ENCODE data around the gene CYRIA.

The CYRIA gene

DNA sequence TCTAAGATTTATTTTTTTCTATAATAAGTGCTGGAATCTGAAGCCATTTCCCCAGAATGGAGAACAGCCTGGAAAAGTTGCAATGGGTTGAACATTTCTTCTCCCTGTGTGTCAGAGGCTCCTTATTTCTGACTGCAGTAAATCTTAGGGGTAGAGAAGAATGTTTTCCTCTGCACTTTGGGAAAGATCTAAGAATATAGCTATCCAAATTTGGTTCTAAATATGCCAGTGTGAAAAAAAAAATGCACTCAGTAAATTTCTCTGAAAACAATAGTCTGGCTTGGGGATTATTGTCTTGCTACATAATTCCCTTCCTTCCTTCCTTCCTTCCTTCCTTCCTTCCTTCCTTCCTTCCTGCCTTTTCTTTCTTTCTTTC, 19.7 kb upstream of the CYRIA start:
- Histone ChIP-seq H3K9me3 (ENCODE audit: control insufficient read depth, insufficient read depth, low read length) (no peaks in the 10 kb centered on the region), H3K27ac (ENCODE audit: low read depth, low read length) (no peak overlapping the region), H3K4me3 (ENCODE audit: low read depth, low read length) (no peak overlapping the region), H3K4me1 (ENCODE audit: control insufficient read depth, insufficient read depth, low read length) (no peaks in the 10 kb centered on the region), H3K27me3 (ENCODE audit: control insufficient read depth, insufficient read depth, low read length) (no peaks in the 10 kb centered on the region), H3K36me3 (ENCODE audit: control insufficient read depth, insufficient read depth, low read length) (no peaks in the 10 kb centered on the region), H3K9ac (ENCODE audit: low read depth, low read length) (no peak overlapping the region)

DNA sequence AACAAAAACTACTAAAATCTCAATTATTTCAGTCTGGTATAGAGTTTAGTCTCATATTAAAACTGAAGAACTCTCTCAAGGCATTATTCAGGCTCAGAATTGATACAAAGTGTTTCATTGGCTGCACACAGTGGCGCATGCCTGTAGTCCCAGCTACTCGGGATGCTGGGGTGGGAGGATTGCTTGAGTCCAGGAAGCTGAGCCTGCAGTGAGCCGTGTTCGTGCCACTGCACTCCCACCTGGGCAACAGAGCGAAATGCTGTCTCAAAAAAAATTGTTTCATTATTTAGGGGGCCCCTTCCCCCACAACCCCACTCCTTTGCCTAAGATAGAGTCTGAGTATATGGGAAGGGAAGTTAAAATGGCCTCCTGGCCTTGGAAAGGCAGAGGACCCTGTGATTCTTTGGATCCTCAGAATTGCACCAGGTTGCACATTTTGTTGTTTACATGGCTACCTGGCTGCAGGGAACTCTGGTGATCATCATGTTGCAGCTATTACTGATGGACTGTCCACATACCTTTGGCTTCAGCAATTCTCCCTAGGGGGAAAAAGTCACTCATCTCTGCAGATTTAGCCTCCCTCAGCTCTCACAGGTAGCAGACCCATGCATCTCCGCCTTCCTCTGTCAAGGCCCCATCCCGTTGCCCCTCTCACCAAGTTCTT, 19.2 kb upstream of the CYRIA start:
- Histone ChIP-seq H3K9me3 (ENCODE audit: control insufficient read depth, insufficient read depth, low read length) (no peaks in the 10 kb centered on the region), H3K27me3 (ENCODE audit: control insufficient read depth, insufficient read depth, low read length) (no peaks in the 10 kb centered on the region; the same call in 1 of the 2 replicates), H3K4me1 (ENCODE audit: control insufficient read depth, insufficient read depth, low read length) (no peaks in the 10 kb centered on the region), H3K36me3 (ENCODE audit: control insufficient read depth, insufficient read depth, low read length) (no peaks in the 10 kb centered on the region), H3K4me3 (ENCODE audit: low read depth, low read length) (no peak overlapping the region), H3K27ac (ENCODE audit: low read depth, low read length) (no peak overlapping the region), H3K9ac (ENCODE audit: low read depth, low read length) (no peak overlapping the region)

DNA sequence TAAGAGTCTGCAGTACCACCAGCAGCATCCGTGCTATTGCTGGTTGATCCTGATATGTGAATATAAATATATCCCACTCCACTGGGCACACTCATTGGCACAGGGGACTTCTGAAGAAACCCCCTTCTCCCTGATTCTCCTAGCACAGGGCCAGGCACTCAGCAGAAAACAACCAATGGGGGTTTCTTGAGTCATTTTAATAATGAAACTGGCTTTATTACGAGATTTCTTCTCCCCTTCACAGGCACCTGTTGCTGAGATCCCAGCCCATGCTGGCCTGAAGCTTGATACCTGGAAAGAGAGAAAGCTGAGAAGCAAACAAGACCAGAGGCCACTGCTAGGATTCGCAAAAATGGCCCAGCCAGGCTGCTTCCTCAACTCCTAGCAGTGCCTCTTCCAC, 17.9 kb upstream of the CYRIA start:
- H3K9me3 ChIP-seq (ENCODE audit: control insufficient read depth, insufficient read depth, low read length): no peaks in the 10 kb centered on the region
- H3K27ac ChIP-seq (ENCODE audit: low read depth, low read length): no peak overlapping the region
- no peak overlapping the region for H3K9ac ChIP-seq (ENCODE audit: low read depth, low read length)
- no peaks in the 10 kb centered on the region; the same call in 1 of the 2 replicates for H3K27me3 ChIP-seq (ENCODE audit: control insufficient read depth, insufficient read depth, low read length)
- H3K4me3 ChIP-seq (ENCODE audit: low read depth, low read length): no peak overlapping the region
- no peaks in the 10 kb centered on the region for H3K36me3 ChIP-seq (ENCODE audit: control insufficient read depth, insufficient read depth, low read length)
- H3K4me1 ChIP-seq (ENCODE audit: control insufficient read depth, insufficient read depth, low read length): no peaks in the 10 kb centered on the region

DNA sequence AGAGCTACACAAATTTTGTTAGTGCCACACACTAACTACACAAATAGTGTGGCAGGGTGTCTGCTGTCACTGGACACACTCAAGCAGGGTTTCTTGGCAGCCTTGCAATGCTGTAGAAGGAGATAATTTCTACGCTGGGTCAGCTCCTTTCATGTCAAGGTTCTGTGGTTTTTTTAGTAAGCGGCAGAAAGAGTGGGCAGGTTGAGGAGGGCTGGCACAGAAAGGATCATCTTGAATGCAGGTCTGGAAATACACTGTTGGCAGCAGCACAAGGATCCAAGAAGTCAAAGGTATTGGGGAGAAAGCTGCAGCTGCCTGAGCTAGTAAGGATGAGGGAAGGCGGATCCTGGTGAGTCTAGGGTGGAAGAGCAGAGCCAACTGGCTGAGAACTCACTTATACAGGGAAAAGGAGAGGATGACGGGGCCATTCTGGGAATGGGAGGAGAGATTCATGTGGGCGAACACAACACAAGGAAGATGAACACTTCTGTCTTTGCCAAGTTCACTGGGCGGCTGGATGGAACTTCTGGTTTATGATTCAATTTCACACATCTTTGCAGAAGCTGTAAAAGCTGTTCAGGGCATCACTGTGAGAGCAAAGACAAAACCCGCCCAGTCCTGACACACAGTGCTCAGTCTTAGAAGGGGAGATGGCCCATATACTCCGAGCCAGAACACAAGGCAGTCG, 16.9 kb upstream of the CYRIA start:
- H3K4me1 ChIP-seq (ENCODE audit: control insufficient read depth, insufficient read depth, low read length): no peaks in the 10 kb centered on the region
- no peak overlapping the region for H3K4me3 ChIP-seq (ENCODE audit: low read depth, low read length)
- no peaks in the 10 kb centered on the region for H3K36me3 ChIP-seq (ENCODE audit: control insufficient read depth, insufficient read depth, low read length)
- H3K27ac ChIP-seq (ENCODE audit: low read depth, low read length): no peak overlapping the region
- no peak overlapping the region for H3K9ac ChIP-seq (ENCODE audit: low read depth, low read length)
- H3K27me3 ChIP-seq (ENCODE audit: control insufficient read depth, insufficient read depth, low read length): no peaks in the 10 kb centered on the region; the same call in 1 of the 2 replicates
- peaks cover 6% of the 10 kb centered on the region; the same call in 1 of the 2 replicates for H3K9me3 ChIP-seq (ENCODE audit: control insufficient read depth, insufficient read depth, low read length)

DNA sequence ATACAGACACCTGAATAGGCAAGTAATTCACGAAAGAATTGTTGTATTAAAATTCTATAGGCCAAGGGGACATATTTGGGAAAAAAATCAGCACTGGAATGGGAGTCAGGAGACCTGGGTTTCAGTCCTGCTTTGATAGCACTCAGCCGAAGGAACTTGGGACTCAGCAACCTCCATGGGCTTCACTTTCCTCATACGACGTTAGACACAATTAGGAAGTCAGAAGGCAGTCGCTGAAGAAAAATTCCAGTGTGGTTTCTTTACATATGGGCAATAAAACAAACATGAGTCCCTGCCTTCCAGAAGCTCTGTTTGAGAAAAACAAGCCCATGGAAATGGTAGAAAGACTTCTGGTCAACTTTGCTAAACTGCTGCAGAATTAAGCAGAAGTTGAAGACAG, 15.1 kb upstream of the CYRIA start:
- no peak overlapping the region for H3K27ac ChIP-seq (ENCODE audit: low read depth, low read length)
- H3K4me1 ChIP-seq (ENCODE audit: control insufficient read depth, insufficient read depth, low read length): no peaks in the 10 kb centered on the region
- no peaks in the 10 kb centered on the region for H3K36me3 ChIP-seq (ENCODE audit: control insufficient read depth, insufficient read depth, low read length)
- H3K9ac ChIP-seq (ENCODE audit: low read depth, low read length): no peak overlapping the region
- no peak overlapping the region for H3K4me3 ChIP-seq (ENCODE audit: low read depth, low read length)
- H3K9me3 ChIP-seq (ENCODE audit: control insufficient read depth, insufficient read depth, low read length): peaks cover 8% of the 10 kb centered on the region; the same call in 1 of the 2 replicates
- no peaks in the 10 kb centered on the region; the same call in 1 of the 2 replicates for H3K27me3 ChIP-seq (ENCODE audit: control insufficient read depth, insufficient read depth, low read length)

DNA sequence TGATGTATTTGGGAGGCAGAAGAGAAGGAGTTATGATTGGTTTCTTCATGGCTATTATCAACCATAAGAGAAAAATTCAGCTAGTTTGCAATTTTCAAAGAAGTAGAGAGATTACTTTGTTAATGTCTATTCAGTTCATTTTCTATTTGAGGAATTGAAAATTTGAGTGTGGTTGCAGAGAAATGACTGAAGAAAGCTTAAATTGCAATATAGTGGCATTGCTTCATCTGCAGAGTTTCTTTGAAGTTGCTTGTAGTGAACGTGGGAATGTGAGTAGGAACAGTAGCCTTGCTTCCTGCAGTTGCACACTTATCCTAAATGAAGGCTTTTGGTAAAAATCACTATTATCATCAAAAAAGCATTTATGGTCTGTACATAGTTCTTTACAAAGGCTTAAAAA, 14.7 kb upstream of the CYRIA start:
- Histone ChIP-seq H3K27me3 (ENCODE audit: control insufficient read depth, insufficient read depth, low read length) (no peaks in the 10 kb centered on the region; the same call in 1 of the 2 replicates), H3K4me1 (ENCODE audit: control insufficient read depth, insufficient read depth, low read length) (no peaks in the 10 kb centered on the region), H3K27ac (ENCODE audit: low read depth, low read length) (no peak overlapping the region), H3K36me3 (ENCODE audit: control insufficient read depth, insufficient read depth, low read length) (no peaks in the 10 kb centered on the region), H3K9me3 (ENCODE audit: control insufficient read depth, insufficient read depth, low read length) (peaks cover 8% of the 10 kb centered on the region; the same call in 1 of the 2 replicates), H3K9ac (ENCODE audit: low read depth, low read length) (no peak overlapping the region), H3K4me3 (ENCODE audit: low read depth, low read length) (no peak overlapping the region)

DNA sequence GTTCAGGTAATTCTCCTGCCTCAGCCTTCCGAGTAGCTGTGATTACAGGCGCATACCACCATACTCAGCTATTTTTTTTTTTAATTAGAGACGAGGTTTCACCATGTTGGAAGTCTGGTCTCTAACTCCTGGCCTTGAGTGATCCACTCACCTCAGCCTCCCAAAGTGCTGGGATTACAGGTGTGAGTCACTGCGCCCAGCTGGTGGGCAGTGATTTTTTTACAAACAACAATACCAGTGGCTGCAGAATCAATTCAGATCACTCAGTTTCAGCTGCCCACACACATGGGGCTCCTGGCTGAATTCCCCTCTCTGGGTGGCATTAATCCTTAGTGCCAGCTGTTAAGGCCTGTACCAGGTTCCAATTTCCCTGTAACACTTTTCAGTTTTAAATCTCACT, 13.3 kb upstream of the CYRIA start:
- Histone ChIP-seq H3K9me3 (ENCODE audit: control insufficient read depth, insufficient read depth, low read length) (peaks cover 8% of the 10 kb centered on the region; the same call in 1 of the 2 replicates), H3K4me1 (ENCODE audit: control insufficient read depth, insufficient read depth, low read length) (no peaks in the 10 kb centered on the region), H3K27ac (ENCODE audit: low read depth, low read length) (no peak overlapping the region), H3K27me3 (ENCODE audit: control insufficient read depth, insufficient read depth, low read length) (no peaks in the 10 kb centered on the region; the same call in 1 of the 2 replicates), H3K36me3 (ENCODE audit: control insufficient read depth, insufficient read depth, low read length) (no peaks in the 10 kb centered on the region), H3K4me3 (ENCODE audit: low read depth, low read length) (no peak overlapping the region), H3K9ac (ENCODE audit: low read depth, low read length) (no peak overlapping the region)

DNA sequence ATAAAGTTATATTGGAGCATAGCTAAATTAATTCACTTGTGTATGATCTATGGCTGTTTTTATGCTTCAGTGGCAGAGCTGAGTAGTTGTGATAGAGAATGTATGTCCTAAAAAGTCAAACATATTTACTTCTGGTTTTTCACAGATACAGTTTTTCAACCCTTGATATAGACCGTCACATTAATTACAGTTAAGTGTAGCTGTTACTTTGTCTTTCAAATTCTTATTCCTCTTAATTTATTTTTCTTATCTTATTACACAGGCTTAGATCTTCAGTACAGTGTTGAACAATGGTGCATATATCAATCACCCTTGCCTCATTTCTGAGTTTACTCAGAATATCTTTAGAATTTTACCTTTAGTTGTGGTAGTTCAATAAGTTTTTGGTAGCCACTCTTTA, 12.2 kb upstream of the CYRIA start:
- no peaks in the 10 kb centered on the region; the same call in 1 of the 2 replicates for H3K27me3 ChIP-seq (ENCODE audit: control insufficient read depth, insufficient read depth, low read length)
- no peaks in the 10 kb centered on the region for H3K4me1 ChIP-seq (ENCODE audit: control insufficient read depth, insufficient read depth, low read length)
- H3K27ac ChIP-seq (ENCODE audit: low read depth, low read length): no peak overlapping the region

DNA sequence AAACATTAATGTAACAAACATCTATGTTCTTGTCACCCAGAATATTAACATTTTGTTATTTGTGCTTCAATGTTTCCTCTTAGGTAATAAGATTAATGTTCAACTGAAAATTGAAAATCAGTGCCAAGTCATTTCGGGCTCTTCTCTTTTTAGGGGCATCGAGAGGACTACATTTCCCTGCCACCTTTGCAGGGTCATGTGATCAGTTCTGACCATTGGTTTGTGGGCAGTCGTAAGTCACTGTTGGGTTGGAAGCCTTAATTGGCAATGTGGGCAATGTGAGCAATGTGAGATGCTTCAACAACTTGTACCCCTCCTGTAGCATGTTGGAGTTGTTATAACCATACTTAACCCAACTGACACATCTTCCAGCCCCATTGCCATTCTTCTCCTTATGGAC, 10.1 kb upstream of the CYRIA start:
- Histone ChIP-seq H3K9ac (ENCODE audit: low read depth, low read length) (no peak overlapping the region), H3K36me3 (ENCODE audit: control insufficient read depth, insufficient read depth, low read length) (no peaks in the 10 kb centered on the region), H3K4me1 (ENCODE audit: control insufficient read depth, insufficient read depth, low read length) (no peaks in the 10 kb centered on the region), H3K4me3 (ENCODE audit: low read depth, low read length) (no peak overlapping the region), H3K27ac (ENCODE audit: low read depth, low read length) (no peak overlapping the region), H3K27me3 (ENCODE audit: control insufficient read depth, insufficient read depth, low read length) (no peaks in the 10 kb centered on the region; the same call in 1 of the 2 replicates), H3K9me3 (ENCODE audit: control insufficient read depth, insufficient read depth, low read length) (peaks cover 8% of the 10 kb centered on the region; the same call in 1 of the 2 replicates)

More for the DNA sequence above, 12.2 kb upstream of the CYRIA start:
- H3K9me3 ChIP-seq (ENCODE audit: control insufficient read depth, insufficient read depth, low read length): peaks cover 8% of the 10 kb centered on the region; the same call in 1 of the 2 replicates
- no peaks in the 10 kb centered on the region for H3K36me3 ChIP-seq (ENCODE audit: control insufficient read depth, insufficient read depth, low read length)
- H3K4me3 ChIP-seq (ENCODE audit: low read depth, low read length): no peak overlapping the region
- H3K9ac ChIP-seq (ENCODE audit: low read depth, low read length): no peak overlapping the region

DNA sequence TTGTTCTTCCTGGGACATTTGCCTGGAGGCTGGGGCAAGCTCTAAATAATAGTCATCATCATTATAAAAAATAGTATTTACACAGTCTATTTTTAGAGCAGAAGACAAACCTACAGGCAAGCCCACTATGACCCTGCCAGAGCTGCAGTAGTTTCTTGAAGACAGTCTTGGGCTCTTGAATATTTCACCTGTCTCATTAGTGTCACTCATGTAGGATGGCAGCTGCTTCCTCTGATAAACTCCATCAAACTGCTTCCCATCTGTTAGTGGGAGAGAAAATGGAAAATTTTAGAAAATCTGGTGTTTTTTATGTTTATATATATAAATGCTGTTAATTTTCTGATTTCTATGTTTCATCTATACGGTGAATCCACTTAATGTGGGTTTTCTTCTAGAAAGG, 8.5 kb upstream of the CYRIA start:
- Histone ChIP-seq H3K27me3 (ENCODE audit: control insufficient read depth, insufficient read depth, low read length) (no peaks in the 10 kb centered on the region), H3K9ac (ENCODE audit: low read depth, low read length) (no peak overlapping the region), H3K9me3 (ENCODE audit: control insufficient read depth, insufficient read depth, low read length) (peaks cover 8% of the 10 kb centered on the region; the same call in 1 of the 2 replicates), H3K27ac (ENCODE audit: low read depth, low read length) (no peak overlapping the region), H3K4me3 (ENCODE audit: low read depth, low read length) (no peak overlapping the region), H3K4me1 (ENCODE audit: control insufficient read depth, insufficient read depth, low read length) (no peaks in the 10 kb centered on the region), H3K36me3 (ENCODE audit: control insufficient read depth, insufficient read depth, low read length) (no peaks in the 10 kb centered on the region)

DNA sequence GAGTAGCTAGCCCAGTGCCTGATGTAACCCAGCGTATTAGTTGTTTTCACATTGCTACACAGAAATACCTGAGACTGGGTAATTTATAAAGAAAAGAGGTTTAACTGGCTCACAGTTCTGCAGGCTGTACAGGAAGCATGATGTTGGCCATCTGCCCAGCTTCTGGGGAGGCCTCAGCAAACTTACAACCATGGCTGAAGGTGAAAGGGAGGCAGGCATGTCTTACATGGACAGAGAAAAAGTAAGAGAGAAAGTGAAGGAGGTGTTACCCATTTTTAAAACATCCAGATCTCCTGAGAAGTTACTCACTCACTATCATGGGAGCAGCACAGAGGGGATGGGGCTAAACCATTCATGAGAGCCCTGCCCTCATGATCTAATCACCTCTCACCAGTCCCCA, 6.1 kb upstream of the CYRIA start:
- no peaks in the 10 kb centered on the region for H3K4me1 ChIP-seq (ENCODE audit: control insufficient read depth, insufficient read depth, low read length)
- no peak overlapping the region for H3K4me3 ChIP-seq (ENCODE audit: low read depth, low read length)
- H3K27me3 ChIP-seq (ENCODE audit: control insufficient read depth, insufficient read depth, low read length): peaks cover 2% of the 10 kb centered on the region; the same call in 1 of the 2 replicates
- no peaks in the 10 kb centered on the region for H3K36me3 ChIP-seq (ENCODE audit: control insufficient read depth, insufficient read depth, low read length)
- no peaks in the 10 kb centered on the region for H3K9me3 ChIP-seq (ENCODE audit: control insufficient read depth, insufficient read depth, low read length)
- H3K9ac ChIP-seq (ENCODE audit: low read depth, low read length): no peak overlapping the region
- no peak overlapping the region for H3K27ac ChIP-seq (ENCODE audit: low read depth, low read length)
